ENCODE results near the gene SCGB1C1. TPM values are rescaled to one million over a fixed set of nuclear protein-coding genes. Genes with fewer than 3 reads are reported as not detected.
"Not testable (repeated sequence)": the region's sequence is repeated elsewhere in the genome, so short reads cannot be mapped to it uniquely, and the experiment has no call there.

Gene SCGB1C1
- not detected for total RNA-seq
- not detected for polyA plus RNA-seq

- H3K9ac ChIP-seq (ENCODE audit: low read depth in 1 of 2, low read length in 2 of 2); H3K36me3 ChIP-seq (ENCODE audit: control insufficient read depth in 4 of 4, insufficient read depth in 3 of 4, low read depth in 1 of 4, low read length in 3 of 4); DNase-seq (ENCODE audit: low spot score); H3K9me3 ChIP-seq (ENCODE audit: control insufficient read depth in 4 of 4, low read length in 3 of 4); H3K27me3 ChIP-seq (ENCODE audit: control insufficient read depth in 4 of 4, insufficient read depth in 4 of 4, low read length in 3 of 4); H3K27ac ChIP-seq (ENCODE audit: low read depth in 1 of 2, low read length in 2 of 2); H3K4me1 ChIP-seq (ENCODE audit: control insufficient read depth in 4 of 4, insufficient read depth in 4 of 4, low read length in 3 of 4); H3K4me3 ChIP-seq (ENCODE audit: low read depth in 1 of 3, low read length in 3 of 3): not testable (repeated sequence)
- WGBS: 90% methylated on average over 8 of the region's 11 CpGs
These were observed at the start of gene SCGB1C1 for GRCh38 chr11:192674-193128. SCGB1C1 (plus strand) TSS chr11:193078; CDS start chr11:193100, 22 bp downstream.

GRCh38 chr11:180242-180641, 12.6 kb upstream of the SCGB1C1 start:
- H3K27me3 ChIP-seq (ENCODE audit: control insufficient read depth in 4 of 4, insufficient read depth in 4 of 4, low read length in 3 of 4); H3K4me1 ChIP-seq (ENCODE audit: control insufficient read depth in 4 of 4, insufficient read depth in 4 of 4, low read length in 3 of 4); H3K9ac ChIP-seq (ENCODE audit: low read depth in 1 of 2, low read length in 2 of 2); DNase-seq (ENCODE audit: low spot score); H3K9me3 ChIP-seq (ENCODE audit: control insufficient read depth in 4 of 4, low read length in 3 of 4); H3K36me3 ChIP-seq (ENCODE audit: control insufficient read depth in 4 of 4, insufficient read depth in 3 of 4, low read depth in 1 of 4, low read length in 3 of 4); H3K27ac ChIP-seq (ENCODE audit: low read depth in 1 of 2, low read length in 2 of 2); H3K4me3 ChIP-seq (ENCODE audit: low read depth in 1 of 3, low read length in 3 of 3): not testable (repeated sequence)
- WGBS: 0% methylated on average over 1 of the region's 13 CpGs

DNA sequence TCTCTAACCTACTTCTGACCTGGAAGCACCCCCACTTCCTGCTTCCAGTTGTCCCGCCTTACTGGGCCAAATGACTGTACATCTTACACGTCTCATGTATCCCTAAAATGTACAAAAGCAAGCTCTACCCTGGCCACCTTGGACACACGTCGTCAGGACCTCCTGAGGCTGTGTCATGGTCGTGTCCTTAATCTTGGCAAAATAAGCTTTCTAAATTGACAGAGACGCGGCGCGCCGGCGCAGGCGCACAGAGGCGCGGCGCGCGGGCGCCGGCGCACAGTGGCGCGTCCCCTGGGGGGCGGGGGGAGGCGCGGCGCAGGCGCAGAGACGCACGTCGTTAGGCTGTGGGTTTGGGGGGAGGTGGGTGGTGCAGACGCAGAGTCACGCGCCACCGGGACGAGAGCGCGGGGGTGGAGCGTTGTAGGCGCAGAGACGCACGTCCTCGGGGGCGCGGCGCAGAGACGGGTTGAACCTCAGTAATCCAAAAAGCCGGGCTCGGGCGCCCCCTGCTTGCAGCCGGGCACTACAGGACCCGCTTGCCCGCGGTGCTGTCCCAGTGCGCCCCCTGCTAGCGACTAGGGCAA, 3.6 kb upstream of the SCGB1C1 start:
- H3K4me1 ChIP-seq (ENCODE audit: control insufficient read depth in 4 of 4, insufficient read depth in 4 of 4, low read length in 3 of 4); H3K9ac ChIP-seq (ENCODE audit: low read depth in 1 of 2, low read length in 2 of 2); H3K4me3 ChIP-seq (ENCODE audit: low read depth in 1 of 3, low read length in 3 of 3); H3K9me3 ChIP-seq (ENCODE audit: control insufficient read depth in 4 of 4, low read length in 3 of 4); DNase-seq (ENCODE audit: low spot score); H3K27ac ChIP-seq (ENCODE audit: low read depth in 1 of 2, low read length in 2 of 2); H3K27me3 ChIP-seq (ENCODE audit: control insufficient read depth in 4 of 4, insufficient read depth in 4 of 4, low read length in 3 of 4); H3K36me3 ChIP-seq (ENCODE audit: control insufficient read depth in 4 of 4, insufficient read depth in 3 of 4, low read depth in 1 of 4, low read length in 3 of 4): not testable (repeated sequence)
- WGBS: 83% methylated on average over 39 of the region's 55 CpGs

GRCh38 chr11:189843-190311, 3.0 kb upstream of the SCGB1C1 start:
- H3K27me3 ChIP-seq (ENCODE audit: control insufficient read depth in 4 of 4, insufficient read depth in 4 of 4, low read length in 3 of 4); H3K4me3 ChIP-seq (ENCODE audit: low read depth in 1 of 3, low read length in 3 of 3); H3K36me3 ChIP-seq (ENCODE audit: control insufficient read depth in 4 of 4, insufficient read depth in 3 of 4, low read depth in 1 of 4, low read length in 3 of 4); H3K9me3 ChIP-seq (ENCODE audit: control insufficient read depth in 4 of 4, low read length in 3 of 4); H3K9ac ChIP-seq (ENCODE audit: low read depth in 1 of 2, low read length in 2 of 2); H3K27ac ChIP-seq (ENCODE audit: low read depth in 1 of 2, low read length in 2 of 2); DNase-seq (ENCODE audit: low spot score); H3K4me1 ChIP-seq (ENCODE audit: control insufficient read depth in 4 of 4, insufficient read depth in 4 of 4, low read length in 3 of 4): not testable (repeated sequence)
- 68% methylated on average over 10 of the region's 25 CpGs for WGBS

GRCh38 chr11:190546-190945, 2.3 kb upstream of the SCGB1C1 start:
- H3K36me3 ChIP-seq (ENCODE audit: control insufficient read depth in 4 of 4, insufficient read depth in 3 of 4, low read depth in 1 of 4, low read length in 3 of 4): not testable (repeated sequence)
- WGBS: 76% methylated on average over 5 of the region's 5 CpGs

More at GRCh38 chr11:190546-190945, 2.3 kb upstream of the SCGB1C1 start:
- H3K27ac ChIP-seq (ENCODE audit: low read depth in 1 of 2, low read length in 2 of 2); H3K4me1 ChIP-seq (ENCODE audit: control insufficient read depth in 4 of 4, insufficient read depth in 4 of 4, low read length in 3 of 4); H3K9me3 ChIP-seq (ENCODE audit: control insufficient read depth in 4 of 4, low read length in 3 of 4); DNase-seq (ENCODE audit: low spot score); H3K27me3 ChIP-seq (ENCODE audit: control insufficient read depth in 4 of 4, insufficient read depth in 4 of 4, low read length in 3 of 4); H3K4me3 ChIP-seq (ENCODE audit: low read depth in 1 of 3, low read length in 3 of 3); H3K9ac ChIP-seq (ENCODE audit: low read depth in 1 of 2, low read length in 2 of 2): not testable (repeated sequence)
